GM23338 (cell line): ENCODE data around the gene ZNF185. TPM values are rescaled to one million over a fixed set of nuclear protein-coding genes. Genes with fewer than 3 reads are reported as not detected.

Source experiments
- ATAC-seq: fragments of 200-7000 bp; cut with Tn5 transposase; 3 replicates; pipeline ENCODE4 v1.9.1; 2020
- DNase-seq: peaks from one replicate; pipeline ENCODE4 v3.0.0-alpha.2; 2015; ENCODE audit warnings: low spot score
- H2AFZ ChIP-seq: fragments of 200-600 bp; sonication (generic); 2 replicates; pipeline ENCODE4 v1.8.0; 2016; ENCODE audit warnings: antibody characterized with exemption, mild to moderate bottlenecking, moderate library complexity
- H3F3A ChIP-seq: fragments of 200-600 bp; sonication (generic); replicated peaks from 2 replicates; pipeline ENCODE4 v1.8.0; 2017; ENCODE audit warnings: antibody characterized with exemption, mixed run types, low read depth
- H3K27ac ChIP-seq: fragments of 200-600 bp; sonication (generic); 2 replicates; pipeline ENCODE4 v1.6.1; 2016; ENCODE audit warnings: low read depth
- H3K27me3 ChIP-seq: fragments of 200-600 bp; sonication (generic); 2 replicates; pipeline ENCODE4 v1.8.0; 2016; ENCODE audit warnings: mild to moderate bottlenecking, mixed run types, moderate library complexity; ENCODE audit not compliant: insufficient read depth
- H3K36me3 ChIP-seq: fragments of 200-600 bp; sonication (generic); 2 replicates; pipeline ENCODE4 v1.8.0; 2016; ENCODE audit warnings: mild to moderate bottlenecking; ENCODE audit not compliant: insufficient read depth
- H3K4me1 ChIP-seq: fragments of 200-600 bp; sonication (generic); 2 replicates; pipeline ENCODE4 v1.8.0; 2016; ENCODE audit warnings: mild to moderate bottlenecking, moderate library complexity; ENCODE audit not compliant: insufficient read depth
- H3K4me2 ChIP-seq: fragments of 200-600 bp; sonication (generic); 2 replicates; pipeline ENCODE4 v1.7.1; 2017; ENCODE audit warnings: mixed run types
- H3K4me3 ChIP-seq: fragments of 200-600 bp; sonication (generic); 2 replicates; pipeline ENCODE4 v1.6.1; 2016; ENCODE audit warnings: mixed run types
- H3K79me2 ChIP-seq: fragments of 200-600 bp; sonication (generic); replicated peaks from 2 replicates; pipeline ENCODE4 v1.8.0; 2017; ENCODE audit warnings: mild to moderate bottlenecking; ENCODE audit not compliant: insufficient read depth
- H3K9me2 ChIP-seq: fragments of 200-600 bp; sonication (generic); 2 replicates; pipeline ENCODE4 v1.8.0; 2017; ENCODE audit not compliant: insufficient read depth
- H4K20me1 ChIP-seq: fragments of 200-600 bp; sonication (generic); replicated peaks from 2 replicates; pipeline ENCODE4 v1.8.0; 2017; ENCODE audit warnings: mild to moderate bottlenecking; ENCODE audit not compliant: insufficient read depth
- H3K27ac Mint-ChIP-seq: 2 replicates; pipeline ENCODE4 v1.8.0; 2020; ENCODE audit warnings: inconsistent platforms, mild to moderate bottlenecking, moderate library complexity, mixed read lengths
- H3K27me3 Mint-ChIP-seq: 3 replicates; pipeline ENCODE4 v1.8.0; 2022; ENCODE audit warnings: low read depth, mild to moderate bottlenecking, moderate library complexity, mixed read lengths, inconsistent platforms; ENCODE audit not compliant: insufficient read depth, poor library complexity
- H3K36me3 Mint-ChIP-seq: 3 replicates; pipeline ENCODE4 v1.8.0; 2021; ENCODE audit warnings: low read depth, mild to moderate bottlenecking, inconsistent platforms, moderate library complexity, mixed read lengths
- H3K4me1 Mint-ChIP-seq: 3 replicates; pipeline ENCODE4 v1.8.0; 2020; ENCODE audit warnings: mild to moderate bottlenecking, inconsistent platforms, mixed read lengths
- H3K4me3 Mint-ChIP-seq: 3 replicates; pipeline ENCODE4 v1.8.0; 2021; ENCODE audit warnings: moderate library complexity, mild to moderate bottlenecking, inconsistent platforms, mixed read lengths
- H3K9me3 Mint-ChIP-seq: 3 replicates; pipeline ENCODE4 v1.8.0; 2020; ENCODE audit warnings: moderate library complexity, mild to moderate bottlenecking, inconsistent platforms, mixed read lengths
- CREB1 ChIP-seq: fragments of 250-450 bp; sonication (Bioruptor Pico); IDR thresholded peaks from 2 replicates; pipeline ENCODE4 v1.5.0; 2020; ENCODE audit warnings: low read depth, mild to moderate bottlenecking, moderate library complexity
- ETS1 ChIP-seq: IDR thresholded peaks from 2 replicates; pipeline ENCODE4 v1.6.1; 2016; ENCODE audit warnings: antibody characterized with exemption
- EZH2 ChIP-seq: fragments of 200-600 bp; sonication (generic); IDR thresholded peaks from one replicate; pipeline ENCODE4 v1.8.0; 2017; ENCODE audit warnings: antibody characterized with exemption, mild to moderate bottlenecking, low read depth; ENCODE audit not compliant: unreplicated experiment
- EZH2phosphoT487 ChIP-seq: fragments of 200-600 bp; sonication (generic); IDR thresholded peaks from one replicate; pipeline ENCODE4 v1.8.1; 2018; ENCODE audit warnings: antibody characterized with exemption; ENCODE audit not compliant: unreplicated experiment
- JUNB ChIP-seq: IDR thresholded peaks from one replicate; pipeline ENCODE4 v1.6.1; 2016; ENCODE audit warnings: antibody characterized with exemption; ENCODE audit not compliant: unreplicated experiment
- NANOG ChIP-seq: IDR thresholded peaks from 2 replicates; pipeline ENCODE4 v1.6.1; 2016; ENCODE audit warnings: antibody characterized with exemption, borderline replicate concordance
- POLR2AphosphoS5 ChIP-seq: IDR thresholded peaks from 2 replicates; pipeline ENCODE4 v1.6.1; 2016; ENCODE audit warnings: antibody characterized with exemption, low read depth
- REST ChIP-seq: IDR thresholded peaks from one replicate; pipeline ENCODE4 v1.6.1; 2018; ENCODE audit warnings: antibody characterized with exemption; ENCODE audit not compliant: unreplicated experiment
- ZNF114 ChIP-seq: fragments of 250-450 bp; sonication (Bioruptor Pico); IDR thresholded peaks from 2 replicates; pipeline ENCODE4 v1.5.0; 2020; ENCODE audit warnings: mild to moderate bottlenecking, moderate library complexity
- ZNF331 ChIP-seq: fragments of 250-450 bp; sonication (Bioruptor Pico); IDR thresholded peaks from 2 replicates; pipeline ENCODE4 v1.5.0; 2020; ENCODE audit warnings: low read depth, mild to moderate bottlenecking, moderate library complexity
- ZNF462 ChIP-seq: fragments of 250-450 bp; sonication (Bioruptor Pico); IDR thresholded peaks from 2 replicates; pipeline ENCODE4 v1.5.0; 2020; ENCODE audit warnings: mild to moderate bottlenecking, moderate library complexity
- polyA plus RNA-seq: library from polyadenylated mRNA; unstranded; fragments of >200 nt; fragmentation: Nextera tagmentation; extraction: Ambion mirVana; gene quantifications from 2 replicates; pipeline ENCODE4 v1.2.1, GENCODE V29; 2016
- total RNA-seq: library from RNA; depleted of rRNA; stranded (reverse); fragments of >200 nt; shearing (Covaris generic); gene quantifications from 2 replicates; pipeline ENCODE4 v1.2.3, GENCODE V29; 2014

The ZNF185 gene
- total and polyA plus RNA-seq, 2 experiments from 2014 or later = 2.9 to 7.8 TPM

- no peak for TF ChIP-seq REST
These were observed 2.7 kb upstream of the ZNF185 start (continued) for GRCh38 chrX:152895121-152895520.

- Mint-ChIP-seq H3K4me3 (no peak overlapping the region), H3K36me3 (no peaks in the 10 kb centered on the region; the same call in 1 of the 3 replicates), H3K27me3 (peaks cover 8% of the 10 kb centered on the region), H3K27ac (no peak overlapping the region; the same call in 1 of the 2 replicates), H3K4me1 (peaks cover 40% of the 10 kb centered on the region), H3K9me3 (no peaks in the 10 kb centered on the region)
- no peaks in the 10 kb centered on the region for H3F3A ChIP-seq
- no peak for ATAC-seq
- H3K27ac ChIP-seq = no peak overlapping the region
- no peaks in the 10 kb centered on the region for H3K27me3 ChIP-seq
- no peaks in the 10 kb centered on the region for H3K36me3 ChIP-seq
- DNase-seq = no peak
- H3K4me2 ChIP-seq = no peak overlapping the region
- no peaks in the 10 kb centered on the region for H3K9me2 ChIP-seq
- no peaks in the 10 kb centered on the region for H3K79me2 ChIP-seq
- H3K4me1 ChIP-seq = peaks cover 14% of the 10 kb centered on the region; the same call in 1 of the 2 replicates
- no peaks in the 10 kb centered on the region for H4K20me1 ChIP-seq
- no peak overlapping the region for H3K4me3 ChIP-seq
- no peak overlapping the region for H2AFZ ChIP-seq
- TF ChIP-seq ZNF462 (CRISPR knock-in tag) (no peak), EZH2 (no peak), NANOG (no peak), ZNF114 (CRISPR knock-in tag) (no peak), ZNF331 (no peak), POLR2AphosphoS5 (no peak), EZH2phosphoT487 (no peak), ETS1 (no peak), JUNB (no peak), CREB1 (no peak)
These were observed 2.0 kb upstream of the ZNF185 start for GRCh38 chrX:152895724-152896420.
